ENCODE measurements around the gene CNFN. TPM values are rescaled to one million over a fixed set of nuclear protein-coding genes. Genes with fewer than 3 reads are reported as not detected.
A peak's percentile ranks its signal among the peaks of the same experiment; 100 is the strongest.

The CNFN gene
- total RNA-seq, 1 donor from 2014 or later, result 2.8 TPM

- Mint-ChIP-seq H3K27ac (ENCODE audit: unreplicated experiment) (no peak overlapping the region), H3K4me1 (ENCODE audit: low read depth, unreplicated experiment) (peaks cover 12% of the 10 kb centered on the region), H3K9me3 (ENCODE audit: unreplicated experiment) (peaks cover 3% of the 10 kb centered on the region), H3K36me3 (ENCODE audit: unreplicated experiment) (peaks cover 10% of the 10 kb centered on the region), H3K4me3 (ENCODE audit: unreplicated experiment) (no peak overlapping the region), H3K27me3 (ENCODE audit: unreplicated experiment) (no peaks in the 10 kb centered on the region)
- no peak for TF ChIP-seq CTCF (IDR thresholded peaks at IDR 0.05; ENCODE audit: partially characterized antibody, unreplicated experiment)
- no peak for DNase-seq
Measured at GRCh38 chr19:42361545-42361910, 28.6 kb downstream of the CNFN start.

- H3K4me1 Mint-ChIP-seq (ENCODE audit: low read depth, unreplicated experiment), result peaks cover 10% of the 10 kb centered on the region
- DNase-seq, result peak; percentile 41
- peaks cover 1% of the 10 kb centered on the region for H3K9me3 Mint-ChIP-seq (ENCODE audit: unreplicated experiment)
- H3K27me3 Mint-ChIP-seq (ENCODE audit: unreplicated experiment), result no peaks in the 10 kb centered on the region
- no peak overlapping the region for H3K27ac Mint-ChIP-seq (ENCODE audit: unreplicated experiment)
- no peak overlapping the region for H3K4me3 Mint-ChIP-seq (ENCODE audit: unreplicated experiment)
- TF ChIP-seq CTCF (IDR thresholded peaks at IDR 0.05; ENCODE audit: partially characterized antibody, unreplicated experiment), result no peak
- H3K36me3 Mint-ChIP-seq (ENCODE audit: unreplicated experiment), result peaks cover 10% of the 10 kb centered on the region
Measured at GRCh38 chr19:42360787-42361544, 29.1 kb downstream of the CNFN start.

DNA sequence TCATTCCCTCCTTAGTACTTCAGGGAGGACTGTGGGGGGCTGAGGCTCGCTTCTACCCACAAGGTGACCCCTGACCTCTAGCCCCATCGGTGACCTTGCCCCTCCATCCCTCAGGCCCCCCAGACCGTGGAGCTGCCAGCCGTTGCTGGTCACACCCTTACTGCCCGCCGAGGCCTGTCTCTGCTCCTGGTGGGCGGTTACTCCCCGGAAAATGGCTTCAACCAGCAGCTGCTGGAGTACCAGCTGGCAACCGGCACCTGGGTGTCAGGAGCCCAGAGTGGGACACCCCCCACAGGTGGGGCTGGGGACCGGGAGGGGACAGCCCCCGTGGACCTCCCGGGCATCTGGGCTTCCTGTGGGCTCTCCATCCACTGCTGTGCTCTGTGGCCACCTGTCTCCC is 32.8 kb downstream of the CNFN start:
- no peak overlapping the region for H3K4me3 Mint-ChIP-seq (ENCODE audit: unreplicated experiment)

GRCh38 chr19:42356686-42357085 is 33.4 kb downstream of the CNFN start:
- Mint-ChIP-seq H3K36me3 (ENCODE audit: unreplicated experiment) (peaks cover 13% of the 10 kb centered on the region), H3K4me1 (ENCODE audit: low read depth, unreplicated experiment) (peaks cover 7% of the 10 kb centered on the region)
- DNase-seq, result no peak

More for the DNA sequence above, 32.8 kb downstream of the CNFN start:
- Mint-ChIP-seq H3K36me3 (ENCODE audit: unreplicated experiment) (peaks cover 9% of the 10 kb centered on the region), H3K4me1 (ENCODE audit: low read depth, unreplicated experiment) (peaks cover 7% of the 10 kb centered on the region), H3K9me3 (ENCODE audit: unreplicated experiment) (peaks cover 5% of the 10 kb centered on the region), H3K27ac (ENCODE audit: unreplicated experiment) (no peak overlapping the region), H3K27me3 (ENCODE audit: unreplicated experiment) (peaks cover 5% of the 10 kb centered on the region)
- DNase-seq, result no peak
- TF ChIP-seq CTCF (IDR thresholded peaks at IDR 0.05; ENCODE audit: partially characterized antibody, unreplicated experiment), result no peak

More at GRCh38 chr19:42356686-42357085, 33.4 kb downstream of the CNFN start:
- peaks cover 5% of the 10 kb centered on the region for H3K27me3 Mint-ChIP-seq (ENCODE audit: unreplicated experiment)
- H3K9me3 Mint-ChIP-seq (ENCODE audit: unreplicated experiment), result peaks cover 5% of the 10 kb centered on the region
- no peak for TF ChIP-seq CTCF (IDR thresholded peaks at IDR 0.05; ENCODE audit: partially characterized antibody, unreplicated experiment)
- no peak overlapping the region for H3K4me3 Mint-ChIP-seq (ENCODE audit: unreplicated experiment)
- H3K27ac Mint-ChIP-seq (ENCODE audit: unreplicated experiment), result no peak overlapping the region

Data from glutamatergic neuron (in vitro differentiated cells).